Smooth muscle cell (in vitro differentiated cells): ENCODE data around the gene SLC7A4. TPM values are rescaled to one million over a fixed set of nuclear protein-coding genes. Genes with fewer than 3 reads are reported as not detected.

Source experiments
- DNase-seq: peaks from one replicate; lab custom pipeline; 2025; ENCODE audit not compliant: unreplicated experiment; lab: John Stamatoyannopoulos, UW
- H2AFZ ChIP-seq: fragments of 200-600 bp; sonication (generic); 2 replicates; pipeline ENCODE4 v1.6.0; 2016; ENCODE audit warnings: antibody characterized with exemption, low read depth, mild to moderate bottlenecking
- H3F3A ChIP-seq: fragments of 200-600 bp; sonication (generic); 2 replicates; pipeline ENCODE4 v1.6.0; 2017; ENCODE audit warnings: antibody characterized with exemption, low read depth
- H3K27ac ChIP-seq: fragments of 200-600 bp; sonication (generic); 2 replicates; pipeline ENCODE4 v1.5.1; 2016; ENCODE audit warnings: low read depth, mild to moderate bottlenecking
- H3K27me3 ChIP-seq: fragments of 200-600 bp; sonication (generic); 2 replicates; pipeline ENCODE4 v1.6.1; 2016; ENCODE audit warnings: low read depth, mild to moderate bottlenecking
- H3K36me3 ChIP-seq: fragments of 200-600 bp; sonication (generic); 2 replicates; pipeline ENCODE4 v1.5.1; 2016; ENCODE audit warnings: low read depth
- H3K4me1 ChIP-seq: fragments of 200-600 bp; sonication (generic); 2 replicates; pipeline ENCODE4 v1.5.1; 2016; ENCODE audit warnings: low read depth
- H3K4me2 ChIP-seq: fragments of 200-600 bp; sonication (generic); 2 replicates; pipeline ENCODE4 v1.6.0; 2016; ENCODE audit warnings: mild to moderate bottlenecking
- H3K4me3 ChIP-seq: fragments of 200-600 bp; sonication (generic); 2 replicates; pipeline ENCODE4 v1.5.1; 2016; ENCODE audit warnings: mild to moderate bottlenecking
- H3K79me2 ChIP-seq: fragments of 200-600 bp; sonication (generic); 2 replicates; pipeline ENCODE4 v1.6.0; 2016; ENCODE audit warnings: low read depth, mild to moderate bottlenecking
- H3K9ac ChIP-seq: fragments of 200-600 bp; sonication (generic); 2 replicates; pipeline ENCODE4 v1.6.0; 2016; ENCODE audit warnings: low read depth
- H3K9me3 ChIP-seq: fragments of 200-600 bp; sonication (generic); replicated peaks from 2 replicates; pipeline ENCODE4 v1.5.1; 2016; ENCODE audit warnings: low read depth
- H4K20me1 ChIP-seq: fragments of 200-600 bp; sonication (generic); 2 replicates; pipeline ENCODE4 v1.6.0; 2016; ENCODE audit warnings: low read depth
- CTCF ChIP-seq: fragments of 200-600 bp; sonication (generic); IDR thresholded peaks from 2 replicates; pipeline ENCODE4 v1.5.1; 2017; ENCODE audit warnings: borderline replicate concordance, mild to moderate bottlenecking, antibody characterized with exemption; ENCODE audit not compliant: insufficient read depth, poor library complexity, severe bottlenecking
- whole genome bisulfite sequencing: methylation state at CpG from one replicate; pipeline ENCODE4 v1.1.7; 2016; ENCODE audit warnings: low lambda C conversion rate; 5-methylcytosine and 5-hydroxymethylcytosine counted together
- polyA plus RNA-seq: library from polyadenylated mRNA; unstranded; fragments of >200 nt; fragmentation: Nextera tagmentation; extraction: Ambion mirVana; gene quantifications from 2 replicates; pipeline ENCODE4 v1.2.1, GENCODE V29; 2016
- total RNA-seq: library from RNA; depleted of rRNA; stranded (reverse); fragments of >200 nt; gene quantifications from 2 replicates; pipeline ENCODE4 v1.2.3, GENCODE V29; 2014

Gene SLC7A4
- total and polyA plus RNA-seq, 2 experiments from 2014 or later = 0.30 to 1.5 TPM

GRCh38 chr22:21054046-21054713, 21.8 kb upstream of the SLC7A4 start:
- 91% methylated on average over 15 of the region's 15 CpGs for WGBS
- no peaks in the 10 kb centered on the region for H3K36me3 ChIP-seq
- H3K27me3 ChIP-seq = no peaks in the 10 kb centered on the region
- no peaks in the 10 kb centered on the region for H3K79me2 ChIP-seq
- H3F3A ChIP-seq = no peaks in the 10 kb centered on the region
- no peak overlapping the region for H3K4me2 ChIP-seq
- no peaks in the 10 kb centered on the region for H4K20me1 ChIP-seq
- no peak for DNase-seq
- no peak overlapping the region for H3K9ac ChIP-seq
- H3K9me3 ChIP-seq = no peaks in the 10 kb centered on the region
- no peaks in the 10 kb centered on the region for H3K4me1 ChIP-seq
- no peak overlapping the region for H3K4me3 ChIP-seq
- TF ChIP-seq CTCF = no peak
- H2AFZ ChIP-seq = no peak overlapping the region
- H3K27ac ChIP-seq = no peak overlapping the region

GRCh38 chr22:21052715-21053459, 20.5 kb upstream of the SLC7A4 start:
- no peaks in the 10 kb centered on the region for H4K20me1 ChIP-seq
- H3K27ac ChIP-seq = no peak overlapping the region
- no peaks in the 10 kb centered on the region for H3K79me2 ChIP-seq
- H3K9ac ChIP-seq = no peak overlapping the region
- no peak for DNase-seq
- TF ChIP-seq CTCF = no peak
- no peak overlapping the region for H3K4me2 ChIP-seq
- H3K4me1 ChIP-seq = no peaks in the 10 kb centered on the region
- no peaks in the 10 kb centered on the region for H3K9me3 ChIP-seq
- no peaks in the 10 kb centered on the region for H3K27me3 ChIP-seq
- H3K4me3 ChIP-seq = no peak overlapping the region
- 90% methylated on average over 8 of the region's 8 CpGs for WGBS
- no peaks in the 10 kb centered on the region for H3F3A ChIP-seq
- no peak overlapping the region for H2AFZ ChIP-seq
- H3K36me3 ChIP-seq = no peaks in the 10 kb centered on the region

DNA sequence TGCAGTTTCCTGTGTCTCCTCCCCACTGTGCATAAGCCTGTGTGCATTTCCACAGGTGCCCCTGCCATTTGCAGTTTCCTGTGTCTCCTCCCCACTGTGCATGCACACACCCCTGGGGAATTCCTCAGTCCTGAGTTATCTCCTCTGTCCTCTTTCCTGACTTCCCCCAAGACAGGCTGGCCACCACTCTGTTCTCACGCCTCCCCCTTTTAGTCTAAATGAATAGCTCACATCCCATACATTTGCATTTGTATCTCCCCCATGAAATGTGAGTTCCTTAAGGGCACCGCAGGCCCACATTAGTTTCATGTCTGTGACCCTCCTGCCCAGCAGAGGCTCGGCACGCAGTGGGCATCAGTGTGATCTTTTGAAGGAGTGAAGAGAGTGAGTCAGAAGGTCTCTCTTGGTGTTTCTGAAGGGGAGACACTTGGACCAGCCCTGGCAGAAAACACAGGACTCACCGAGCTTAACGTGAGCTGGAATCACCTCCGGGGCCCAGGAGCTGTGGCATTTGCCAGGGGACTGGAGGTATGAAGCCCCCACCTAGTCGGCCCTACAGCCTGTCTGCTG, 19.6 kb upstream of the SLC7A4 start:
- Histone ChIP-seq H3K79me2 (no peaks in the 10 kb centered on the region), H4K20me1 (no peaks in the 10 kb centered on the region), H3K4me3 (no peak overlapping the region), H3K27ac (no peak overlapping the region), H3K4me2 (no peak overlapping the region), H2AFZ (no peak overlapping the region), H3K4me1 (no peaks in the 10 kb centered on the region), H3K36me3 (no peaks in the 10 kb centered on the region), H3F3A (no peaks in the 10 kb centered on the region), H3K9ac (no peak overlapping the region), H3K27me3 (no peaks in the 10 kb centered on the region), H3K9me3 (no peaks in the 10 kb centered on the region)
- no peak for TF ChIP-seq CTCF
- WGBS = 44% methylated on average over 8 of the region's 8 CpGs
- no peak for DNase-seq
